H9 (cell line): ENCODE measurements around the gene CPXM2. TPM values are rescaled to one million over a fixed set of nuclear protein-coding genes. Genes with fewer than 3 reads are reported as not detected.

Experiments used
- DNase-seq: peaks from one replicate; pipeline ENCODE4 v3.0.0-alpha.2; 2017
- H2AFZ ChIP-seq: one replicate; pipeline ENCODE4 v1.6.1; 2013; ENCODE audit warnings: mild to moderate bottlenecking, low read length, control low read depth, moderate library complexity
- H2AK5ac ChIP-seq: 2 replicates; pipeline ENCODE4 v1.6.1; 2013; ENCODE audit warnings: low read length, control low read depth, mixed read lengths; ENCODE audit not compliant: insufficient read length
- H2BK120ac ChIP-seq: one replicate; pipeline ENCODE4 v1.6.1; 2013; ENCODE audit warnings: low read depth, mild to moderate bottlenecking, low read length, control low read depth, inconsistent platforms; ENCODE audit not compliant: poor library complexity, severe bottlenecking
- H2BK12ac ChIP-seq: 2 replicates; pipeline ENCODE4 v1.6.1; 2013; ENCODE audit warnings: low read length, control low read depth, mixed read lengths, low read depth; ENCODE audit not compliant: insufficient read length
- H2BK15ac ChIP-seq: 2 replicates; pipeline ENCODE4 v1.6.1; 2013; ENCODE audit warnings: low read depth, low read length, control low read depth
- H2BK20ac ChIP-seq: one replicate; pipeline ENCODE4 v1.6.1; 2013; ENCODE audit warnings: low read depth, mild to moderate bottlenecking, low read length, control low read depth, inconsistent platforms; ENCODE audit not compliant: poor library complexity, severe bottlenecking
- H2BK5ac ChIP-seq: 2 replicates; pipeline ENCODE4 v1.6.1; 2013; ENCODE audit warnings: low read length, control low read depth, mixed read lengths; ENCODE audit not compliant: insufficient read length
- H3K14ac ChIP-seq: 2 replicates; pipeline ENCODE4 v1.6.1; 2013; ENCODE audit warnings: low read length, control low read depth; ENCODE audit not compliant: insufficient read depth
- H3K18ac ChIP-seq: 2 replicates; pipeline ENCODE4 v1.6.1; 2013; ENCODE audit warnings: low read depth, mild to moderate bottlenecking, mixed read lengths, low read length, control low read depth; ENCODE audit not compliant: insufficient read length
- H3K23ac ChIP-seq: 2 replicates; pipeline ENCODE4 v1.6.1; 2013; ENCODE audit warnings: low read length, control low read depth, mixed read lengths, low read depth; ENCODE audit not compliant: insufficient read length
- H3K23me2 ChIP-seq: 2 replicates; pipeline ENCODE4 v1.6.1; 2013; ENCODE audit warnings: low read depth, mild to moderate bottlenecking, mixed read lengths, low read length, control low read depth; ENCODE audit not compliant: insufficient read length, poor library complexity, severe bottlenecking
- H3K27ac ChIP-seq: 2 replicates; pipeline ENCODE4 v1.5.1; 2013; ENCODE audit warnings: low read length, control low read depth, mixed read lengths, low read depth; ENCODE audit not compliant: insufficient read length
- H3K27me3 ChIP-seq: 2 replicates; pipeline ENCODE4 v1.6.1; 2013; ENCODE audit warnings: low read length, control low read depth, inconsistent platforms; ENCODE audit not compliant: insufficient read depth
- H3K4ac ChIP-seq: 2 replicates; pipeline ENCODE4 v1.6.1; 2013; ENCODE audit warnings: low read depth, mild to moderate bottlenecking, control low read depth, inconsistent platforms, low read length, moderate library complexity
- H3K4me1 ChIP-seq: 2 replicates; pipeline ENCODE4 v1.6.1; 2013; ENCODE audit warnings: low read length, control low read depth, inconsistent platforms; ENCODE audit not compliant: insufficient read depth
- H3K4me2 ChIP-seq: 2 replicates; pipeline ENCODE4 v1.6.1; 2013; ENCODE audit warnings: low read length, control low read depth, mixed read lengths; ENCODE audit not compliant: insufficient read length, insufficient read depth
- H3K56ac ChIP-seq: 2 replicates; pipeline ENCODE4 v1.6.1; 2013; ENCODE audit warnings: low read depth, mild to moderate bottlenecking, mixed read lengths, low read length, control low read depth; ENCODE audit not compliant: insufficient read length
- H3K79me1 ChIP-seq: 2 replicates; pipeline ENCODE4 v1.6.1; 2013; ENCODE audit warnings: low read depth, mild to moderate bottlenecking, moderate library complexity, low read length, control low read depth, inconsistent platforms; ENCODE audit not compliant: insufficient read depth, poor library complexity, severe bottlenecking
- H3K79me2 ChIP-seq: 2 replicates; pipeline ENCODE4 v1.6.1; 2013; ENCODE audit warnings: low read length, control low read depth, inconsistent platforms; ENCODE audit not compliant: insufficient read depth
- H3K9ac ChIP-seq: 2 replicates; pipeline ENCODE4 v1.6.1; 2013; ENCODE audit warnings: low read length, control low read depth, mixed read lengths; ENCODE audit not compliant: insufficient read length; ENCODE audit errors: extremely low read depth
- H3K9me3 ChIP-seq: one replicate; pipeline ENCODE4 v1.6.1; 2013; ENCODE audit warnings: low read depth, low read length, inconsistent platforms; ENCODE audit not compliant: control insufficient read depth
- H3T11ph ChIP-seq: one replicate; pipeline ENCODE4 v1.6.1; 2013; ENCODE audit warnings: mild to moderate bottlenecking, low read length, control low read depth, inconsistent platforms
- H4K20me1 ChIP-seq: one replicate; pipeline ENCODE4 v1.6.1; 2013; ENCODE audit not compliant: control insufficient read depth, insufficient read length, insufficient read depth
- H4K5ac ChIP-seq: 2 replicates; pipeline ENCODE4 v1.6.1; 2013; ENCODE audit warnings: low read depth, mild to moderate bottlenecking, mixed read lengths, low read length, control low read depth; ENCODE audit not compliant: insufficient read length
- H4K8ac ChIP-seq: replicated peaks from 2 replicates; pipeline ENCODE4 v1.6.1; 2013; ENCODE audit warnings: low read length, control low read depth, mixed read lengths, low read depth; ENCODE audit not compliant: insufficient read length
- H4K91ac ChIP-seq: 2 replicates; pipeline ENCODE4 v1.6.1; 2013; ENCODE audit warnings: low read depth, mild to moderate bottlenecking, moderate library complexity, mixed read lengths, low read length, control low read depth; ENCODE audit not compliant: insufficient read length
- H3K27ac Mint-ChIP-seq, 3 experiments: 2 replicates in 2 of 3; 3 replicates in 1 of 3; pipeline ENCODE4 v1.8.0; 2020 to 2021; ENCODE audit warnings: mixed read lengths in 3 of 3, mild to moderate bottlenecking in 1 of 3, moderate library complexity in 1 of 3
- H3K27me3 Mint-ChIP-seq: 2 replicates; pipeline ENCODE4 v1.8.0; 2021; ENCODE audit warnings: low read depth, mild to moderate bottlenecking, moderate library complexity, mixed read lengths
- H3K36me3 Mint-ChIP-seq, 3 experiments: 2 replicates in 2 of 3; 3 replicates in 1 of 3; pipeline ENCODE4 v1.8.0; 2020 to 2021; ENCODE audit warnings: low read depth in 3 of 3, mixed read lengths in 3 of 3; ENCODE audit not compliant: insufficient read depth in 1 of 3
- H3K4me1 Mint-ChIP-seq, 2 experiments: 2 replicates each; pipeline ENCODE4 v1.8.0; 2020; ENCODE audit warnings: mixed read lengths in 2 of 2
- H3K4me3 Mint-ChIP-seq, 2 experiments: 2 replicates in 1 of 2; 3 replicates in 1 of 2; pipeline ENCODE4 v1.8.0; 2020 to 2021; ENCODE audit warnings: mild to moderate bottlenecking in 2 of 2, mixed read lengths in 2 of 2, moderate library complexity in 1 of 2
- H3K9me3 Mint-ChIP-seq, 2 experiments: 2 replicates in 1 of 2; 3 replicates in 1 of 2; pipeline ENCODE4 v1.8.0; 2020; ENCODE audit warnings: mild to moderate bottlenecking in 2 of 2, mixed read lengths in 2 of 2, moderate library complexity in 1 of 2
- CTCF ChIP-seq: fragments of 200-600 bp; sonication (generic); conservative IDR thresholded peaks from 3 replicates; pipeline ENCODE4 v1.8.0; 2021; ENCODE audit warnings: antibody characterized with exemption, mild to moderate bottlenecking
- WGBS: extraction: QIAGEN DNeasy Blood & Tissue Kit; methylation state at CpG from one replicate; pipeline ENCODE4 v1.1.7; 2013; ENCODE audit warnings: missing lambda C conversion rate, low lambda C conversion rate, mixed read lengths; ENCODE audit not compliant: insufficient read length; ENCODE audit errors: extremely low coverage; 5-methylcytosine and 5-hydroxymethylcytosine counted together
- total RNA-seq: library from RNA; stranded (reverse); gene quantifications from 2 replicates; pipeline ENCODE4 v1.2.1, GENCODE V29; 2021

CPXM2 gene
- total RNA-seq, 1 experiment from 2014 or later, result 1.7 TPM

- no peak overlapping the region for H4K8ac ChIP-seq
- H3K9me3 ChIP-seq, result no peaks in the 10 kb centered on the region
- no peaks in the 10 kb centered on the region for H4K20me1 ChIP-seq
- no CpG with 5 or more reads among the region's 3 CpGs for WGBS
- Mint-ChIP-seq H3K9me3 (peaks cover 0 to 3% of the 10 kb centered on the region in 2 experiments; a peak in 2 of 5 replicates), H3K36me3 (no peaks in the 10 kb centered on the region), H3K4me1 (peaks cover 12 to 38% of the 10 kb centered on the region in 2 experiments), H3K27ac (no peak overlapping the region), H3K4me3 (no peak overlapping the region), H3K27me3 (peaks cover 40% of the 10 kb centered on the region)
- no peak overlapping the region for H3T11ph ChIP-seq
- H3K4me1 ChIP-seq, result peaks cover 3% of the 10 kb centered on the region; the same call in 1 of the 2 replicates
- H4K91ac ChIP-seq, result no peak overlapping the region
- no peak overlapping the region for H4K5ac ChIP-seq
- H3K23ac ChIP-seq, result no peak overlapping the region
- no peak overlapping the region for H2BK20ac ChIP-seq
- H2AK5ac ChIP-seq, result no peak overlapping the region
- H3K23me2 ChIP-seq, result peaks cover 7% of the 10 kb centered on the region
- no peaks in the 10 kb centered on the region; the same call in 1 of the 2 replicates for H3K27me3 ChIP-seq
- H3K79me1 ChIP-seq, result no peaks in the 10 kb centered on the region
- no peak for DNase-seq
- H3K9ac ChIP-seq, result no peak overlapping the region
- H3K14ac ChIP-seq, result no peak overlapping the region
- H3K18ac ChIP-seq, result no peak overlapping the region
- H2BK5ac ChIP-seq, result no peak overlapping the region
- no peak overlapping the region for H2AFZ ChIP-seq
- no peak overlapping the region for H2BK120ac ChIP-seq
- TF ChIP-seq CTCF, result no peak
- H3K4me2 ChIP-seq, result no peak overlapping the region
- no peak overlapping the region for H2BK12ac ChIP-seq
- H3K79me2 ChIP-seq, result no peaks in the 10 kb centered on the region; the same call in 1 of the 2 replicates
- H3K4ac ChIP-seq, result no peak overlapping the region
- H3K27ac ChIP-seq, result no peak overlapping the region
- no peak overlapping the region for H2BK15ac ChIP-seq
- H3K56ac ChIP-seq, result no peak overlapping the region
Observed at GRCh38 chr10:123888256-123888655, 3.4 kb downstream of the CPXM2 start.
